Astrocyte of the spinal cord (primary cell): ENCODE results near the gene SHISA9.

Source experiments
- DNase-seq: peaks from one replicate; pipeline ENCODE4 v3.0.0; 2011; ENCODE audit warnings: low read depth, low spot score
- H3K4me3 ChIP-seq: 2 replicates; pipeline ENCODE4 v1.5.1; 2011; ENCODE audit warnings: low read depth, mild to moderate bottlenecking, low read length, moderate library complexity
- in situ Hi-C: cut with HindIII; loops from 2 replicates; pipeline ENCODE4 v1.10.0; 2017; ENCODE audit warnings: low sequenced_read_pairs
- TF ChIP-seq, protein P1 (sequence below): IDR thresholded peaks from 2 replicates; pipeline ENCODE4 v1.5.1; 2012; ENCODE audit warnings: low read depth, mild to moderate bottlenecking, low read length, inconsistent platforms

SHISA9 gene

DNA sequence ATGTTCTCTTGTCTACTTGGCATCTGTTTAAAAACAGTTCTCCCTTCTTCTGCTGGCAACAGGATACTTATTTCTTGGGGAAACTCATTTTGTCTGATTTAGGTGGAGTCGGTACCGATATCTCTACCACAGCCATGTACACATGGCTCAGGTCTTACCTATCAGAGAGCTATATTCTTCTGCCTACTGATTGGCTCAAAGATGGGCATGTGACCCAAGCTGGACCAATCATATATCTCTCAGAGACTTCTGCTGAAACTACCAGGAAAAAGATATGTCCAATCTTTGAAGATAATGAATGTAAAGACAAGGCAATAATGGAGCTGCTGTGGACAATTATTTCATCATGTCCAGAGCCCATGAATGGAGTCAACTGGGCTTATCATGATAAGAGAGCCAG, 21.6 kb upstream of the SHISA9 start:
- in situ Hi-C loops, result no loop called here
- no peak for DNase-seq
- H3K4me3 ChIP-seq, result no peak overlapping the region
- TF ChIP-seq, protein P1, sequence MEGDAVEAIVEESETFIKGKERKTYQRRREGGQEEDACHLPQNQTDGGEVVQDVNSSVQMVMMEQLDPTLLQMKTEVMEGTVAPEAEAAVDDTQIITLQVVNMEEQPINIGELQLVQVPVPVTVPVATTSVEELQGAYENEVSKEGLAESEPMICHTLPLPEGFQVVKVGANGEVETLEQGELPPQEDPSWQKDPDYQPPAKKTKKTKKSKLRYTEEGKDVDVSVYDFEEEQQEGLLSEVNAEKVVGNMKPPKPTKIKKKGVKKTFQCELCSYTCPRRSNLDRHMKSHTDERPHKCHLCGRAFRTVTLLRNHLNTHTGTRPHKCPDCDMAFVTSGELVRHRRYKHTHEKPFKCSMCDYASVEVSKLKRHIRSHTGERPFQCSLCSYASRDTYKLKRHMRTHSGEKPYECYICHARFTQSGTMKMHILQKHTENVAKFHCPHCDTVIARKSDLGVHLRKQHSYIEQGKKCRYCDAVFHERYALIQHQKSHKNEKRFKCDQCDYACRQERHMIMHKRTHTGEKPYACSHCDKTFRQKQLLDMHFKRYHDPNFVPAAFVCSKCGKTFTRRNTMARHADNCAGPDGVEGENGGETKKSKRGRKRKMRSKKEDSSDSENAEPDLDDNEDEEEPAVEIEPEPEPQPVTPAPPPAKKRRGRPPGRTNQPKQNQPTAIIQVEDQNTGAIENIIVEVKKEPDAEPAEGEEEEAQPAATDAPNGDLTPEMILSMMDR, result no peak

DNA sequence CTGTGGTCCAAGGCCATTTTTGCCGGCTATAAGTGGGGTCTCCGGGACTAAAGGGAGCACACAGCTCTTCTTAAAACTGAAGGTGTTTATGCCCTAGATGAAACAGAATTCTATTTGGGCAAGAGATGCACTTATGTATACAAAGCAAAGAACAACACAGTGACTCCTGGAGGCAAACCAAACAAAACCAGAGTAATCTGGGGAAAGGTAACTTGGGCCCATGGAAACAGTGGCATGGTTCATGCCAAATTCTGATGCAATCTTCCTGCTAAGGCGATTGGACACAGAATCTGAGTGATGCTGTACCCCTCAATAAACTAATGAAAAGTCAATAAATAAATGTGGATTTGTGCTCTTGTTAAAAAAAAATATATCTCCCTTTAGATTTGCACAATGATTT, 20.2 kb upstream of the SHISA9 start:
- in situ Hi-C loops, result no loop called here
- TF ChIP-seq, protein P1, result no peak
- DNase-seq, result no peak
- no peak overlapping the region for H3K4me3 ChIP-seq

DNA sequence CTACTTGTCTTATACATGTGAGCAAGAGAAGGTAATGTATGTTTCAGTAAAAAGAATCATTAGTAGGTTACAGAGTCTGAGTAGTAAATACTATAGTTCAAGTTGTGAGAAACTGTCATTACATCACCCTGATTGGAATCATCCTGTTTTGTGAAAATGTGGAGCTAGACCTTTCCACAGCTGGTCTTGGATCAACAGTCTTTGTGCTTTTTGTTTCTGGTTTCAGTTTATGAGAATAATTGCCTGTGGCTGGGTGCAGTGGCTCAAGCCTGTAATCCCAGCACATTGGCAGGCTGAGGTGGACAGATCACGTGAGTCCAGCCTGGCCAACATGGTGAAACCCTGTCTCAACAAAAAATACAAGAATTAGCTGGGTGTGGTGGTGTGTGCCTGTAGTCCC, 19.7 kb upstream of the SHISA9 start:
- no peak overlapping the region for H3K4me3 ChIP-seq
- in situ Hi-C loops, result no loop called here

DNA sequence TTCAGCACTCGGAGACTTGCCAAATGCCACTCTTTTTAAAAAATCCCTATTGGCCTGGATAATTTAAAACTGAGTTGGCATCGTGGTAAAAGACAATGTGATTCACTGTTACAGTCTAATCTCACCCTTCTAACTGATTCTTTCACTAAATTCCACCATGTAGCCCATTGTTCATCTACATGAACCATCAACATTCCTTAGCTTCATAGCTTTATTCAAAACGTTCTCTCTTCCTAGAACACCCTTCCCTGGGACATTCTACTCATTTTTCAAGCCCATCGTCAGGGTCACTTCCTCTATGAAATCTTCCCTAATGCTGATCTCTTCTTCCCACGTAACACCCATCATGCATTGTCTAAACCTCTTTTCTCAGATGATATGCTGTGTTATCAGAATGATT, 15.7 kb upstream of the SHISA9 start:
- in situ Hi-C loops, result no loop called here
- DNase-seq, result no peak
- no peak overlapping the region for H3K4me3 ChIP-seq
- TF ChIP-seq, protein P1, result no peak

More for the DNA sequence above, 19.7 kb upstream of the SHISA9 start:
- no peak for DNase-seq
- TF ChIP-seq, protein P1, result no peak

DNA sequence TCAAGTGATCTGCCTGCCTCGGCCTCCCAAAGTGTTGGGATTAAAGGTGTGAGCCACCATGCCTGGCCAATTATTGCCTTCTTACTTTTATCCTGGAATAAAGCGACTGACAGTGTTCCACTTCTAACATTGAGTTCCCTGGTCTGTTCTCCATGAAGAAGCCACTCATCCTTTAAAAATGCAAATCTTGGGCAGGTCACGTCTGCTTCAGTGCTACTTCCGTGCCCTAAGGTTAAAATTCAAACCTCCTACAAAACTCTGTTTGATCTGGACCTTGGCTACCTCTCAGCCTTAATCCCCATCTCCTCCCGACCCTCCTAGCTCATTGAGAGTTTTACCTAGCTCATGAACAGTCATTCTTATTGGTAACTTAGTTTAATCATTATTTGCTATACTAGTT, 9.6 kb upstream of the SHISA9 start:
- no peak for DNase-seq
- TF ChIP-seq, protein P1, result no peak
- no peak overlapping the region for H3K4me3 ChIP-seq
- in situ Hi-C loops, result no loop called here

DNA sequence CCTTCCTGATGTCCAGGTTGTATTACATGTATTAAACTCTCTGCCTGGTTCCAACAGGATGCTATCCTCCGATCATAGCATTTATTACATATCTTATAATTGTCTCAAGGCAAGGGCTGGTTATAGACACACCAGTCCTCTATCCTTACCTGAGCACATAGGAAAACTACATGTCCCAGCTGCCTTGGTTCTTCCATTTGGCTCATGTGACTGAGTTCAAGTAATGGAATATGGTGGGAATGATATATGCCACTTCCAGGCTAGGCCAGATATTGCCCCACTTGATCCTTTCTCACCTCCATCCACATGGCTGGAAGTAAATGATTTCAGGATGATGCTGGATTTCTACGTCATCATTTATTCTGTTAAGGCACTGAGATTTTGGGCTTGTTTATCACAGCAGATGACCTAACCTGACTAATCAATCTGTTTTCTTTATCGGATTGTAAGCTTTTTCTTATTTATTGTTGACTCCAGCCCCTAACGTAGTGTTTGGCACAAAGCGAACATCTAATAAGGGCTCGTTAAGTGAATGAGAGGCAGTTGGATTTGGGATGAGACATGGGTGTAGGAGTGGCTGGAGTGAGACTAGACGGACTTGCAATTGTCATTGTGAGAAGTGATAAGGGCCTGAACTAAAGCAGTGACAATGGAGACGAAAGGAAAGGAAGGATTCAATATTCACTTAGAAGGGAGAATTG, 8.2 kb upstream of the SHISA9 start:
- TF ChIP-seq, protein P1, result no peak
- no peak for DNase-seq
- no peak overlapping the region for H3K4me3 ChIP-seq
- in situ Hi-C loops, result no loop called here
